GM18499 (cell line): ENCODE measurements around the gene CTSL.
"Not testable (repeated sequence)": the region's sequence is repeated elsewhere in the genome, so short reads cannot be mapped to it uniquely, and the experiment has no call there.

Source experiments
- ATAC-seq: cut with Tn5 transposase; IDR thresholded peaks from one replicate; pipeline ENCODE4 v1.9.1; 2021; ENCODE audit warnings: moderate number of reproducible peaks; ENCODE audit not compliant: insufficient read depth, unreplicated experiment

The CTSL gene

GRCh38 chr9:87749335-87750035 is 23.6 kb downstream of the CTSL start:
- no peak for ATAC-seq

GRCh38 chr9:87750726-87751125 is 24.8 kb downstream of the CTSL start:
- no peak for ATAC-seq

GRCh38 chr9:87751423-87751822 is 25.5 kb downstream of the CTSL start:
- ATAC-seq = no peak

- no peak for ATAC-seq
Measured at GRCh38 chr9:87751868-87752267, 25.9 kb downstream of the CTSL start.

- ATAC-seq = no peak
Measured at GRCh38 chr9:87753313-87753712, 27.4 kb downstream of the CTSL start.

GRCh38 chr9:87758330-87758729 is 32.4 kb downstream of the CTSL start:
- not testable (repeated sequence) for ATAC-seq

GRCh38 chr9:87759980-87760379 is 34.1 kb downstream of the CTSL start:
- not testable (repeated sequence) for ATAC-seq

GRCh38 chr9:87760529-87760928 is 34.6 kb downstream of the CTSL start:
- ATAC-seq = no peak

GRCh38 chr9:87763286-87763685 is 37.4 kb downstream of the CTSL start:
- ATAC-seq = no peak

- no peak for ATAC-seq
Measured at GRCh38 chr9:87765521-87765920, 39.6 kb downstream of the CTSL start.

GRCh38 chr9:87766697-87767096 is 40.8 kb downstream of the CTSL start:
- no peak for ATAC-seq

- no peak for ATAC-seq
Measured at GRCh38 chr9:87770616-87771315, 44.8 kb downstream of the CTSL start.

- no peak for ATAC-seq
Measured at GRCh38 chr9:87771316-87772006, 45.5 kb downstream of the CTSL start.

- no peak for ATAC-seq
Measured at GRCh38 chr9:87776481-87777379, 50.8 kb downstream of the CTSL start.

GRCh38 chr9:87778996-87779395 is 53.1 kb downstream of the CTSL start:
- no peak for ATAC-seq
